ENCODE results near the gene LRRC3C. TPM values are rescaled to one million over a fixed set of nuclear protein-coding genes. Genes with fewer than 3 reads are reported as not detected.

LRRC3C gene
- total RNA-seq, 1 donor from 2014 or later, result not detected

DNA sequence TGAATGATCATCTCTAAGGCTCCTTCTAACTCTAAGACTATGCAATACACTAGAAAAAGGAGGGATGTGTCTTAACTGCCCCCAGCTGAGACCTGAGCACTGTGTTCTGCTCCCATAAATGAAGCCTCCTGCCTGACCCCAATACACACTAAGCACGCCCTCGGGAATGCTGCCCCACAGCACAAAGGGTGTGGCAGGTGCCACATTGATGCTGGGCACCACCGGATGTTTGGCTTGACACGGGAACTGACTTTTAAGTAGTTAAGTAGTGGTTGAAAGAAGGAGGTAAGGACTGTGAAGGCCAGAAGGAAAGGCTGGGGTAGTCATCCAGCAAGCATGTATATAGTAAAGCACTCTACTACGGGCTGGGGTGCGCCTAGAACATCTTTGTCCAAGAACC is 39.2 kb downstream of the LRRC3C start:
- Mint-ChIP-seq H3K9me3 (no peaks in the 10 kb centered on the region), H3K27me3 (ENCODE audit: insufficient read depth, low read depth) (peaks cover 22% of the 10 kb centered on the region), H3K27ac (no peak overlapping the region), H3K36me3 (no peaks in the 10 kb centered on the region), H3K4me1 (peaks cover 7% of the 10 kb centered on the region), H3K4me3 (no peak overlapping the region)
- Histone ChIP-seq H3K27ac (no peak overlapping the region), H3K36me3 (no peaks in the 10 kb centered on the region), H4K20me1 (ENCODE audit: low read depth) (no peaks in the 10 kb centered on the region), H3K4me2 (no peak overlapping the region), H3K79me2 (ENCODE audit: low read depth) (no peaks in the 10 kb centered on the region), H3F3A (ENCODE audit: low read depth) (no peaks in the 10 kb centered on the region), H3K9me3 (ENCODE audit: low read depth) (no peaks in the 10 kb centered on the region), H3K4me3 (no peak overlapping the region), H3K9ac (no peak overlapping the region), H2AFZ (replicated peaks) (no peak overlapping the region), H3K27me3 (peaks cover 17% of the 10 kb centered on the region), H3K4me1 (no peaks in the 10 kb centered on the region)
- DNase-seq (ENCODE audit: low spot score), result no peak
- TF ChIP-seq, protein P1, sequence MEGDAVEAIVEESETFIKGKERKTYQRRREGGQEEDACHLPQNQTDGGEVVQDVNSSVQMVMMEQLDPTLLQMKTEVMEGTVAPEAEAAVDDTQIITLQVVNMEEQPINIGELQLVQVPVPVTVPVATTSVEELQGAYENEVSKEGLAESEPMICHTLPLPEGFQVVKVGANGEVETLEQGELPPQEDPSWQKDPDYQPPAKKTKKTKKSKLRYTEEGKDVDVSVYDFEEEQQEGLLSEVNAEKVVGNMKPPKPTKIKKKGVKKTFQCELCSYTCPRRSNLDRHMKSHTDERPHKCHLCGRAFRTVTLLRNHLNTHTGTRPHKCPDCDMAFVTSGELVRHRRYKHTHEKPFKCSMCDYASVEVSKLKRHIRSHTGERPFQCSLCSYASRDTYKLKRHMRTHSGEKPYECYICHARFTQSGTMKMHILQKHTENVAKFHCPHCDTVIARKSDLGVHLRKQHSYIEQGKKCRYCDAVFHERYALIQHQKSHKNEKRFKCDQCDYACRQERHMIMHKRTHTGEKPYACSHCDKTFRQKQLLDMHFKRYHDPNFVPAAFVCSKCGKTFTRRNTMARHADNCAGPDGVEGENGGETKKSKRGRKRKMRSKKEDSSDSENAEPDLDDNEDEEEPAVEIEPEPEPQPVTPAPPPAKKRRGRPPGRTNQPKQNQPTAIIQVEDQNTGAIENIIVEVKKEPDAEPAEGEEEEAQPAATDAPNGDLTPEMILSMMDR (IDR thresholded peaks at IDR 0.05), result no peak

DNA sequence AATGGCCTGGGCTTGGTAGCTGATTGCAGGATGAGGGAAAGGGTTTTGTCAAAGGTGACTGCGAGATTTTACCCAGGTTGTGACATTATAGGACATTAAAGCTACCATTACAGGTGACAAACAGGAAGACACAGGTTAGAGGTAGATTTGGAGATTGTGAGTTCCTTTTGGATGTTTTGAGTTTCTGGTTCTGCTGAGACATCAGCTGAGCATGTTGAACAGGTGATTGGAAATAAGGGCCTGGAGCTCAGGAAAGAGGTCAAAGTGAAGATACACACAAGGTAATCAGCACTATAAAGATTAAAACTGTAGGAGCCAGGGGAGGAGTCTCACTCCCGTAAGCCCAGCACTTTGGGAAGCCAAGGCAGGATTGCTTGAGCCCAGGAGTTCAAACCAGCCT is 41.2 kb downstream of the LRRC3C start:
- H3F3A ChIP-seq (ENCODE audit: low read depth), result no peaks in the 10 kb centered on the region
- peaks cover 21% of the 10 kb centered on the region for H3K27me3 Mint-ChIP-seq (ENCODE audit: insufficient read depth, low read depth)
- H3K9me3 Mint-ChIP-seq, result no peaks in the 10 kb centered on the region
- no peaks in the 10 kb centered on the region for H3K36me3 ChIP-seq
- H3K4me2 ChIP-seq, result no peak overlapping the region
- H4K20me1 ChIP-seq (ENCODE audit: low read depth), result no peaks in the 10 kb centered on the region
- H3K4me1 Mint-ChIP-seq, result peaks cover 3% of the 10 kb centered on the region
- H3K27ac ChIP-seq, result no peak overlapping the region
- no peak overlapping the region for H3K9ac ChIP-seq
- H3K9me3 ChIP-seq (ENCODE audit: low read depth), result no peaks in the 10 kb centered on the region
- no peaks in the 10 kb centered on the region for H3K4me1 ChIP-seq
- no peak overlapping the region for H2AFZ ChIP-seq (replicated peaks)
- DNase-seq (ENCODE audit: low spot score), result no peak
- no peak overlapping the region for H3K4me3 ChIP-seq
- TF ChIP-seq EZH2 (IDR thresholded peaks at IDR 0.05), result no peak
- TF ChIP-seq, protein P1 (IDR thresholded peaks at IDR 0.05), result no peak
- H3K4me3 Mint-ChIP-seq, result no peak overlapping the region
- H3K36me3 Mint-ChIP-seq, result no peaks in the 10 kb centered on the region
- no peaks in the 10 kb centered on the region for H3K79me2 ChIP-seq (ENCODE audit: low read depth)
- no peak overlapping the region for H3K27ac Mint-ChIP-seq
- peaks cover 28% of the 10 kb centered on the region for H3K27me3 ChIP-seq

DNA sequence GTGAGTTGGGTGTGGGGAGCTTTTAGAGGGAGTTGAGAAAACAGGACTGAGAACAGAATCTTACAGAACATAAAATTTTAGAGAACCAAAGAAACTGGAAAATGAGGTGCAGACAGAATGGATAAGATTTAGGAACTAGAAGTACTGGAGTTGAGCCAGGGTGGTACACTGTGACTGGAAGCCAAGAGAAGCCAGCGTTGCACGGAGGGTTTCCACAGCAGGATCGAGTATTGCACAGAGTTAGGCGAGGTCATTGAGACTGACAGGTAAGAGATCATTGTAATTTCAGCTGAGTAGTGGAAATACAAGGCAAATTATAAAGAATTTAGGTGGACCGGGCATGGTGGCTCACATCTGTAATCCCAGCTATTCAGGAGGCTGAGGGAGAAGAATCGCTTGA is 41.8 kb downstream of the LRRC3C start:
- Histone ChIP-seq H3K4me2 (no peak overlapping the region), H3F3A (ENCODE audit: low read depth) (no peaks in the 10 kb centered on the region), H2AFZ (replicated peaks) (no peak overlapping the region), H3K4me3 (no peak overlapping the region), H3K36me3 (no peaks in the 10 kb centered on the region), H3K79me2 (ENCODE audit: low read depth) (no peaks in the 10 kb centered on the region), H3K9me3 (ENCODE audit: low read depth) (no peaks in the 10 kb centered on the region), H3K27ac (no peak overlapping the region), H3K4me1 (no peaks in the 10 kb centered on the region), H4K20me1 (ENCODE audit: low read depth) (no peaks in the 10 kb centered on the region), H3K27me3 (peaks cover 28% of the 10 kb centered on the region), H3K9ac (no peak overlapping the region)
- H3K4me3 Mint-ChIP-seq, result no peak overlapping the region
- peaks cover 3% of the 10 kb centered on the region for H3K4me1 Mint-ChIP-seq
- no peak overlapping the region for H3K27ac Mint-ChIP-seq
- no peak for TF ChIP-seq EZH2 (IDR thresholded peaks at IDR 0.05)
- no peak for TF ChIP-seq EZH2phosphoT487 (IDR thresholded peaks at IDR 0.05)
- TF ChIP-seq, protein P1 (IDR thresholded peaks at IDR 0.05), result no peak
- no peaks in the 10 kb centered on the region for H3K9me3 Mint-ChIP-seq
- H3K27me3 Mint-ChIP-seq (ENCODE audit: insufficient read depth, low read depth), result peaks cover 23% of the 10 kb centered on the region
- DNase-seq (ENCODE audit: low spot score), result no peak
- no peaks in the 10 kb centered on the region for H3K36me3 Mint-ChIP-seq

All from neural progenitor cell (in vitro differentiated cells).